Psoas muscle (tissue), 8 donors: ENCODE data around the gene KPNA1. TPM values are rescaled to one million over a fixed set of nuclear protein-coding genes. Genes with fewer than 3 reads are reported as not detected.
A peak's percentile ranks its signal among the peaks of the same experiment; 100 is the strongest.

Source experiments
- ATAC-seq, 4 donors: fragments of 200-7000 bp; cut with Tn5 transposase; one replicate each; pipeline ENCODE4 v1.9.1; 2020; ENCODE audit warnings: moderate library complexity in 3 of 4, mild to moderate bottlenecking in 2 of 4
- DNase-seq, 2 donors: peaks; one replicate each; pipeline ENCODE4 v3.0.0-alpha.2; 2020
- H3K27ac ChIP-seq: fragments of 200-600 bp; one replicate; pipeline ENCODE4 v1.8.0; 2022
- H3K27me3 ChIP-seq, 3 donors: fragments of 200-600 bp in 1 of 3; one replicate each; pipeline versions ENCODE4 v1.6.1 to v1.8.0; 2013 to 2022; ENCODE audit warnings: low read length in 2 of 3, mild to moderate bottlenecking in 2 of 3, moderate library complexity in 1 of 3; ENCODE audit not compliant: insufficient read depth in 3 of 3
- H3K36me3 ChIP-seq, 2 donors: fragments of 200-600 bp in 1 of 2; one replicate each; pipeline versions ENCODE4 v1.6.1 to v1.8.0; 2013 to 2022; ENCODE audit warnings: low read depth in 1 of 2, mild to moderate bottlenecking in 1 of 2, moderate library complexity in 1 of 2; ENCODE audit not compliant: insufficient read depth in 1 of 2
- H3K4me1 ChIP-seq: fragments of 200-600 bp; one replicate; pipeline ENCODE4 v1.8.0; 2022
- H3K4me3 ChIP-seq: fragments of 200-600 bp; one replicate; pipeline ENCODE4 v1.8.0; 2022; ENCODE audit warnings: mild to moderate bottlenecking
- H3K9me3 ChIP-seq: fragments of 200-600 bp; one replicate; pipeline ENCODE4 v1.8.0; 2022
- CTCF ChIP-seq: fragments of 200-600 bp; IDR thresholded peaks from one replicate; pipeline ENCODE4 v1.8.0; 2022; ENCODE audit warnings: antibody characterized with exemption
- WGBS, 3 donors: extraction: QIAGEN DNeasy Blood & Tissue Kit; methylation state at CpG; one replicate each; pipeline versions ENCODE4 v1.1.6 to v1.1.7; 2013; 5-methylcytosine and 5-hydroxymethylcytosine counted together
- intact Hi-C, 2 donors: fragments of 100-400 bp; cut with DNase I; formaldehyde crosslinking; loops; one replicate each; pipeline versions ENCODE4 v1.11.0 to v1.14.2; 2022
- polyA plus RNA-seq, 3 donors: library from polyadenylated mRNA; stranded (reverse); fragments of 200-250 nt; gene quantifications; one replicate each; pipeline ENCODE4 v1.2.3, GENCODE V29; 2013
- total RNA-seq, 4 donors: library from RNA; stranded (reverse); fragmentation: NEBNext Ultra II Directional in 2 of 4; extraction: Animal tissue kit (Norgen Biotek cat#: 25700) in 2 of 4; gene quantifications; one replicate each; pipeline versions ENCODE4 v1.2.1 to v1.2.4, GENCODE V29; 2021 to 2023
- donor health status: healthy with polysubstance abuse.
- donor health status: DM: no; HTN: no; CAD: no; lungs with moderate emphysema.
- donor health status: Bipolar disorder and iron deficiency.
- donor health status: healthy.
- donor health status: DM: yes; HTN: yes; CAD: no.
- donor health status: DM: no; HTN: no; CAD: no.
- donor health status: DM: no; HTN: no; CAD: no.
- donor health status: DM: yes; HTN: yes; CAD: no.

The KPNA1 gene
- total and polyA plus RNA-seq, 7 donors = 39.5 to 263 (median 180) TPM

- DNase-seq (peak; percentile 16 to 62), ATAC-seq (peak; percentile 60 to 74 (median 69))
- Histone ChIP-seq H3K36me3 (peaks cover 0 to 15% of the 10 kb centered on the region in 2 donors), H3K4me1 (peaks cover 34% of the 10 kb centered on the region), H3K9me3 (no peaks in the 10 kb centered on the region), H3K27me3 (no peaks in the 10 kb centered on the region), H3K4me3 (peak overlapping the region; percentile 76), H3K27ac (peak overlapping the region; percentile 94)
- WGBS, 3 donors = 17 to 20% (median 18%) methylated on average over 10 of the region's 10 CpGs
- TF ChIP-seq CTCF = no peak
- intact Hi-C loops = loop anchor here in 1 of 2 donors (5.0 kb wide), 1 partner anchor 97 kb away; the partner anchor contains the start of gene KPNA1
These were observed 99.5 kb downstream of the KPNA1 start for GRCh38 chr3:122415104-122415744.

GRCh38 chr3:122414391-122414790 is 100.3 kb downstream of the KPNA1 start:
- intact Hi-C loops = no loop called here
- ATAC-seq = no peak

GRCh38 chr3:122410639-122411038 is 104.1 kb downstream of the KPNA1 start:
- no peak for TF ChIP-seq CTCF

More at GRCh38 chr3:122414391-122414790, 100.3 kb downstream of the KPNA1 start:
- Histone ChIP-seq H3K9me3 (no peaks in the 10 kb centered on the region), H3K36me3 (peaks cover 3 to 23% of the 10 kb centered on the region in 2 donors), H3K27ac (peak overlapping the region; percentile 94), H3K27me3 (no peaks in the 10 kb centered on the region), H3K4me3 (peak overlapping the region; percentile 76), H3K4me1 (peaks cover 30% of the 10 kb centered on the region)
- TF ChIP-seq CTCF = no peak
- no peak for DNase-seq
- WGBS, 3 donors = 77 to 84% (median 78%) methylated on average over 3 of the region's 3 CpGs

GRCh38 chr3:122410111-122410510 is 104.6 kb downstream of the KPNA1 start:
- TF ChIP-seq CTCF = no peak
- no peak for DNase-seq
- 85 to 93% (median 91%) methylated on average over 4 of the region's 4 CpGs for WGBS, 3 donors
- Histone ChIP-seq H3K27ac (peak overlapping the region; percentile 24), H3K4me3 (no peak overlapping the region), H3K9me3 (no peaks in the 10 kb centered on the region), H3K27me3 (no peaks in the 10 kb centered on the region), H3K4me1 (peaks cover 39% of the 10 kb centered on the region), H3K36me3 (peaks cover 5 to 50% of the 10 kb centered on the region in 2 donors)
- no peak for ATAC-seq
- intact Hi-C loops = no loop called here

More at GRCh38 chr3:122410639-122411038, 104.1 kb downstream of the KPNA1 start:
- Histone ChIP-seq H3K27me3 (no peaks in the 10 kb centered on the region), H3K4me3 (no peak overlapping the region), H3K9me3 (no peaks in the 10 kb centered on the region), H3K27ac (no peak overlapping the region), H3K4me1 (peaks cover 35% of the 10 kb centered on the region), H3K36me3 (peaks cover 5 to 50% of the 10 kb centered on the region in 2 donors)
- DNase-seq = no peak
- 78 to 89% (median 82%) methylated on average over 6 of the region's 6 CpGs for WGBS, 3 donors
- intact Hi-C loops = no loop called here
- ATAC-seq = no peak
